Testis (tissue), 3 donors: ENCODE data around the gene TSPAN2. TPM values are rescaled to one million over a fixed set of nuclear protein-coding genes. Genes with fewer than 3 reads are reported as not detected.

Experiments used
- DNase-seq: peaks from one replicate; pipeline ENCODE4 v3.0.0-alpha.2; 2019
- H3K27ac ChIP-seq, 2 donors: fragments of 200-600 bp; sonication (generic); one replicate each; pipeline ENCODE4 v1.5.1; 2019
- H3K27me3 ChIP-seq: fragments of 200-600 bp; sonication (generic); one replicate; pipeline ENCODE4 v1.5.1; 2019
- H3K36me3 ChIP-seq: fragments of 200-600 bp; sonication (generic); one replicate; pipeline ENCODE4 v1.5.1; 2017; ENCODE audit warnings: low read depth; ENCODE audit errors: missing control alignments
- H3K4me1 ChIP-seq: fragments of 200-600 bp; sonication (generic); one replicate; pipeline ENCODE4 v1.5.1; 2019
- H3K4me3 ChIP-seq, 2 donors: fragments of 200-600 bp; sonication (generic); one replicate each; pipeline ENCODE4 v1.5.1; 2017 to 2019
- H3K9me3 ChIP-seq: fragments of 200-600 bp; sonication (generic); one replicate; pipeline ENCODE4 v1.5.1; 2017
- POLR2A ChIP-seq: fragments of 450-650 bp; IDR thresholded peaks from one replicate; pipeline ENCODE4 v1.6.1; 2017; ENCODE audit warnings: antibody characterized with exemption, mild to moderate bottlenecking, moderate library complexity
- WGBS, 2 donors: methylation state at CpG; one replicate each; pipeline ENCODE4 v1.1.5; 2018; 5-methylcytosine and 5-hydroxymethylcytosine counted together
- intact Hi-C: fragments of 100-400 bp; cut with DNase I; formaldehyde crosslinking; loops from one replicate; pipeline ENCODE4 v1.15.1; 2023; ENCODE audit warnings: low total_unique reads
- polyA plus RNA-seq: library from polyadenylated mRNA; stranded (reverse); fragments of 350-450 nt; fragmentation: Illumina TruSeq; extraction: RNeasy Lipid Tissue Mini Kit (QIAGEN cat#74804); gene quantifications from one replicate; pipeline ENCODE4 v1.2.3, GENCODE V29; 2014; ENCODE audit warnings: low read depth, low replicate concordance; ENCODE audit not compliant: insufficient read depth
- total RNA-seq, 2 donors: library from RNA; depleted of rRNA; stranded (reverse); fragments of >200 nt; gene quantifications; one replicate each; pipeline ENCODE4 v1.2.3, GENCODE V29; 2016
- TF ChIP-seq, protein P1 (sequence below), 3 experiments: fragments of 450-650 bp in 2 of 3; fragments of 200-600 bp in 1 of 3; sonication (generic) in 1 of 3; IDR thresholded peaks; one replicate each; pipeline ENCODE4 v1.5.1; 2016 to 2019; ENCODE audit warnings: antibody characterized with exemption in 3 of 3, mild to moderate bottlenecking in 2 of 3, moderate library complexity in 1 of 3

TSPAN2 gene
- total and polyA plus RNA-seq, 3 donors from 2014 or later: 1.0 to 6.0 (median 1.2) TPM

DNA sequence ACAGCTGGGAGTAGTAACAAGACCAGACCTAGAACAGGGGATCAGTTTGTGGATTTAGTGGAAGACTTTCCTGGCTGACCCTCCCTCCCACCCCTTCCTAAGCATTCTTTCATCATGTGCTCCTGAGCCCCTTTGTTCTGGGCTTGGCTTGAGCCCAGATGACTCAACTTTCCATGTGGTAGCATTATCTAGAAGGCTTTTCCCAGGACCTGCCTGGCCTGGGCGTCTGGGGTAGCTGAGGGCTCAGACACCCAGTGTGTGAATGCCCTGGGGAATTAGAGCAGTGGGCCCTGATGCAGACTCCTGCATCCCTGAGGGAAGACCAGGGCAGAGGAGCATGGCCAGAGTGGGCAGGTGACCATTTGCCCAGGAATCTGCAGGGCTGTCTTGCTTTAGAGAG, 44.1 kb upstream of the TSPAN2 start:
- Histone ChIP-seq H3K4me3 (no peak overlapping the region), H3K4me1 (no peaks in the 10 kb centered on the region), H3K27me3 (no peaks in the 10 kb centered on the region), H3K36me3 (no peaks in the 10 kb centered on the region), H3K27ac (no peak overlapping the region), H3K9me3 (no peaks in the 10 kb centered on the region)
- TF ChIP-seq, protein P1, sequence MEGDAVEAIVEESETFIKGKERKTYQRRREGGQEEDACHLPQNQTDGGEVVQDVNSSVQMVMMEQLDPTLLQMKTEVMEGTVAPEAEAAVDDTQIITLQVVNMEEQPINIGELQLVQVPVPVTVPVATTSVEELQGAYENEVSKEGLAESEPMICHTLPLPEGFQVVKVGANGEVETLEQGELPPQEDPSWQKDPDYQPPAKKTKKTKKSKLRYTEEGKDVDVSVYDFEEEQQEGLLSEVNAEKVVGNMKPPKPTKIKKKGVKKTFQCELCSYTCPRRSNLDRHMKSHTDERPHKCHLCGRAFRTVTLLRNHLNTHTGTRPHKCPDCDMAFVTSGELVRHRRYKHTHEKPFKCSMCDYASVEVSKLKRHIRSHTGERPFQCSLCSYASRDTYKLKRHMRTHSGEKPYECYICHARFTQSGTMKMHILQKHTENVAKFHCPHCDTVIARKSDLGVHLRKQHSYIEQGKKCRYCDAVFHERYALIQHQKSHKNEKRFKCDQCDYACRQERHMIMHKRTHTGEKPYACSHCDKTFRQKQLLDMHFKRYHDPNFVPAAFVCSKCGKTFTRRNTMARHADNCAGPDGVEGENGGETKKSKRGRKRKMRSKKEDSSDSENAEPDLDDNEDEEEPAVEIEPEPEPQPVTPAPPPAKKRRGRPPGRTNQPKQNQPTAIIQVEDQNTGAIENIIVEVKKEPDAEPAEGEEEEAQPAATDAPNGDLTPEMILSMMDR (IDR thresholded peaks at IDR 0.05): no peak
- TF ChIP-seq POLR2A: no peak
- WGBS, 2 donors: 56 to 60% methylated on average over 1 of the region's 1 CpG
- intact Hi-C loops: loop anchor here (10.0 kb wide), 2 partner anchors 341 to 461 kb away; no protein-coding TSS in a partner anchor
- DNase-seq: no peak

GRCh38 chr1:115130786-115131185, 41.5 kb upstream of the TSPAN2 start:
- H3K4me3 ChIP-seq: no peak overlapping the region
- H3K9me3 ChIP-seq: no peaks in the 10 kb centered on the region
- intact Hi-C loops: loop anchor here (10.0 kb wide), 2 partner anchors 344 to 464 kb away; no protein-coding TSS in a partner anchor
- H3K36me3 ChIP-seq: no peaks in the 10 kb centered on the region
- H3K4me1 ChIP-seq: no peaks in the 10 kb centered on the region
- no peak for DNase-seq
- no peak overlapping the region for H3K27ac ChIP-seq
- H3K27me3 ChIP-seq: no peaks in the 10 kb centered on the region
- WGBS, 2 donors: 76 to 93% methylated on average over 2 of the region's 2 CpGs
- TF ChIP-seq POLR2A: no peak
- TF ChIP-seq, protein P1 (IDR thresholded peaks at IDR 0.05): no peak

DNA sequence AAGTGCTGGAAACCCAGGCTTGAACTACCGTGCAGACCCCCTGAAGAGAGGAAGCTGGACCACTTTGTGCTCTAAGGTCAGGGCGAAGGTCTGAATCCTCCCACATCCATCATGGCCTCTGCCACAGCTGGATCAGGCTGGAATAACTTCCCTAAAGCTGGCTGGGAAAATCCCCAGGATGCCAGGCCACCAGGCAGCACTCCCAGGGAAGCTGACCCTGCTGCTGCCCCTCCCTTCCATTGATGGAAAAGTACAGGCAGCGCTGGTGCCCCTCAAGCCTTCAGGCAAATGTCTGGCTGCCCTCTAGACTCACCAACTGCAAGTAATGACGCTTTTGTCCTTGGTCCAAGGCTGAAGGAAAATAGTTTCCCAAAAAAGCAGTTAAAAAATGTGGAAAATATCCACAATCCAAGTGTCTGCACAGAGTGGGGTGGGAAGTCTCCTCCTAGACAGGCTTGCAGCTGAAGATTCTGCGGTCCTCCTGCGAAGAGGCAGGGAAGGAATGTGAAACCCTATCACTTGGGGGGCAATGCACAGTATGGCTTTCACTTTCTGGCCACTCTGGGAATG, 39.9 kb upstream of the TSPAN2 start:
- Histone ChIP-seq H3K27me3 (no peaks in the 10 kb centered on the region), H3K27ac (no peak overlapping the region), H3K4me3 (no peak overlapping the region), H3K36me3 (no peaks in the 10 kb centered on the region), H3K9me3 (no peaks in the 10 kb centered on the region), H3K4me1 (no peaks in the 10 kb centered on the region)
- WGBS, 2 donors: 50 to 51% methylated on average over 5 to 6 of the region's 6 CpGs
- TF ChIP-seq POLR2A: no peak
- TF ChIP-seq, protein P1 (IDR thresholded peaks at IDR 0.05): no peak
- no peak for DNase-seq
- intact Hi-C loops: no loop called here

DNA sequence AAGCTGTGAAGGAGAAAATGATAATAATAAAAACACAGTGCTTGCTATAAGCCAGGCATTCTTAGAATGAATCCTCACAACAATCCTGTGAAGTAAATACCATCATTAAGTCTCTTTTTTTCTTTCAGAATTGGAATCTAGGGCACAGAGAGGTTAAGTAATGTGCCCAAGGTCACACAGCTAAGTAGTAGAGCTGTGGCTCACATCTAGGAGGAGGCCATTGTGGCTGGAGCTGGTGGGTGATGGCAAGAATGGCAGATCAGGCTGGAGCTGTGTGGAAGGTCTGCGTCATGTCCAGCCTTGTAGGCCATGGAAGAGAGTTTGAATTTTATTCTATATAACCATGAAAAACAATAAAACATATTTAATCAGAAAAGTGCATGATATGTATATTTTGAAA, 38.2 kb upstream of the TSPAN2 start:
- H3K4me1 ChIP-seq: no peaks in the 10 kb centered on the region
- no peaks in the 10 kb centered on the region for H3K36me3 ChIP-seq
- no peaks in the 10 kb centered on the region for H3K27me3 ChIP-seq
- H3K4me3 ChIP-seq: no peak overlapping the region
- no peak overlapping the region for H3K27ac ChIP-seq
- DNase-seq: no peak
- TF ChIP-seq, protein P1 (IDR thresholded peaks at IDR 0.05): no peak
- no peak for TF ChIP-seq POLR2A
- intact Hi-C loops: no loop called here
- no peaks in the 10 kb centered on the region for H3K9me3 ChIP-seq
- 95 to 97% methylated on average over 1 of the region's 1 CpG for WGBS, 2 donors

- Histone ChIP-seq H3K36me3 (no peaks in the 10 kb centered on the region), H3K27ac (no peak overlapping the region), H3K27me3 (no peaks in the 10 kb centered on the region), H3K9me3 (no peaks in the 10 kb centered on the region), H3K4me1 (no peaks in the 10 kb centered on the region), H3K4me3 (no peak overlapping the region)
- no peak for DNase-seq
- intact Hi-C loops: no loop called here
- WGBS, 2 donors: 84 to 87% methylated on average over 1 to 2 of the region's 2 CpGs
- TF ChIP-seq, protein P1 (IDR thresholded peaks at IDR 0.05): no peak
- no peak for TF ChIP-seq POLR2A
Observed at GRCh38 chr1:115126516-115126915, 37.2 kb upstream of the TSPAN2 start.
